Panc1 (cell line): ENCODE measurements around the gene TLCD5.

Source experiments
- CTCF ChIP-seq: fragments of 450-650 bp; IDR thresholded peaks from 2 replicates; pipeline ENCODE4 v1.5.1; 2017; ENCODE audit warnings: mild to moderate bottlenecking
- POLR2AphosphoS5 ChIP-seq: IDR thresholded peaks from 2 replicates; pipeline ENCODE4 v1.6.1; 2012; ENCODE audit warnings: mild to moderate bottlenecking, low read depth, low read length, moderate library complexity
- REST ChIP-seq, 2 experiments: IDR thresholded peaks; 2 replicates each; pipeline ENCODE4 v1.6.1; 2011 to 2012; ENCODE audit warnings: low read depth in 2 of 2, control low read depth in 1 of 2, low read length in 1 of 2, mild to moderate bottlenecking in 1 of 2, moderate library complexity in 1 of 2; ENCODE audit not compliant: insufficient read depth in 1 of 2
- SIN3A ChIP-seq: IDR thresholded peaks from 2 replicates; pipeline ENCODE4 v1.6.1; 2012; ENCODE audit warnings: low read depth, mild to moderate bottlenecking, low read length, moderate library complexity, borderline replicate concordance; ENCODE audit not compliant: insufficient read depth

DNA sequence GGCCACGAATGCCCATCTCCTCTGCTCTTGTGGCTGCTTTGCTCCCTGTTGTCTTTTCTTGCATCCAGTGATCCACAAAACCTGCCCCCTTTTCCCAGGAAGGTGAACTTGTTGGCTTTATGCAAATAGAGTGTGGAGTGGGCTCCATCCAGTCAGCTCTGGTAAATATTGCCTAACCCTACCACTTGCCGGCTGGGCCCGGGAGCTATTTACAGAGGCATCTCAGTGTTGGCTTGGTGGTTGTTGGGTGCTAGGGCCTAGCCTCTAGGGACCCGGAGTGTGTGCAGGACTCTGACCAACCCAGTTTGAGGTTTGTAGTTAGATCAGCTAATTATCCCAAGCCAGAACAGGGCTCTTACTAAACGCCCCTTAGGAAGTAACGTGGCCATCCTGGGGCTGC is 40.8 kb upstream of the TLCD5 start:
- TF ChIP-seq CTCF (no peak), REST (IDR thresholded peaks at IDR 0.05; ENCODE audit: insufficient read depth in 1 of 2, low read depth in 2 of 2, low read length in 1 of 2) (no peak), POLR2AphosphoS5 (no peak), SIN3A (no peak)
